SK-N-SH treated with all-trans-retinoic acid at 6 μM for 48 hours (cell line): ENCODE results near the gene CLN6.
"Not testable (repeated sequence)": the region's sequence is repeated elsewhere in the genome, so short reads cannot be mapped to it uniquely, and the experiment has no call there.

Experiments used
- ARNTL ChIP-seq: fragments of 450-650 bp; formaldehyde crosslinking; IDR thresholded peaks from 2 replicates; pipeline ENCODE4 v1.5.0; 2020; ENCODE audit warnings: low read depth, mild to moderate bottlenecking, moderate library complexity, borderline replicate concordance
- ESRRG ChIP-seq: fragments of 250-450 bp; sonication (Bioruptor Pico); IDR thresholded peaks from 2 replicates; pipeline ENCODE4 v1.6.1; 2021; ENCODE audit warnings: mild to moderate bottlenecking
- GLIS3 ChIP-seq: fragments of 250-450 bp; sonication (Bioruptor Pico); IDR thresholded peaks from 2 replicates; pipeline ENCODE4 v1.5.0; 2020; ENCODE audit warnings: mild to moderate bottlenecking, moderate library complexity
- POU6F1 ChIP-seq: fragments of 250-450 bp; sonication (Bioruptor Pico); IDR thresholded peaks from 2 replicates; pipeline ENCODE4 v1.8.0; 2021; ENCODE audit warnings: low read depth, mild to moderate bottlenecking, moderate library complexity, borderline replicate concordance
- TOX ChIP-seq: fragments of 250-450 bp; sonication (Bioruptor Pico); IDR thresholded peaks from 2 replicates; pipeline ENCODE4 v1.8.0; 2021; ENCODE audit warnings: mild to moderate bottlenecking, moderate library complexity, borderline replicate concordance
- TSHZ2 ChIP-seq: fragments of 250-450 bp; sonication (Bioruptor Pico); IDR thresholded peaks from 2 replicates; pipeline ENCODE4 v1.5.0; 2020; ENCODE audit warnings: mild to moderate bottlenecking, moderate library complexity
- ZFP30 ChIP-seq: fragments of 450-650 bp; formaldehyde crosslinking; IDR thresholded peaks from 2 replicates; pipeline ENCODE4 v1.5.0; 2022; ENCODE audit warnings: mild to moderate bottlenecking, moderate library complexity
- ZNF8 ChIP-seq: fragments of 450-650 bp; formaldehyde crosslinking; IDR thresholded peaks from 2 replicates; pipeline ENCODE4 v1.5.0; 2020; ENCODE audit warnings: mild to moderate bottlenecking, moderate library complexity
- TF ChIP-seq, protein P1 (sequence below): fragments of 250-450 bp; sonication (Bioruptor Pico); IDR thresholded peaks from 2 replicates; pipeline ENCODE4 v1.5.1; 2020; ENCODE audit warnings: low read depth, mild to moderate bottlenecking, moderate library complexity

GRCh38 chr15:68222432-68222743, 7.1 kb downstream of the CLN6 start:
- TF ChIP-seq ARNTL (CRISPR knock-in tag); POU6F1 (CRISPR knock-in tag); ESRRG (CRISPR knock-in tag); ZFP30 (CRISPR knock-in tag); TSHZ2 (CRISPR knock-in tag); ZNF8 (CRISPR knock-in tag); GLIS3; TOX (CRISPR knock-in tag): not testable (repeated sequence)
- TF ChIP-seq, protein P1, sequence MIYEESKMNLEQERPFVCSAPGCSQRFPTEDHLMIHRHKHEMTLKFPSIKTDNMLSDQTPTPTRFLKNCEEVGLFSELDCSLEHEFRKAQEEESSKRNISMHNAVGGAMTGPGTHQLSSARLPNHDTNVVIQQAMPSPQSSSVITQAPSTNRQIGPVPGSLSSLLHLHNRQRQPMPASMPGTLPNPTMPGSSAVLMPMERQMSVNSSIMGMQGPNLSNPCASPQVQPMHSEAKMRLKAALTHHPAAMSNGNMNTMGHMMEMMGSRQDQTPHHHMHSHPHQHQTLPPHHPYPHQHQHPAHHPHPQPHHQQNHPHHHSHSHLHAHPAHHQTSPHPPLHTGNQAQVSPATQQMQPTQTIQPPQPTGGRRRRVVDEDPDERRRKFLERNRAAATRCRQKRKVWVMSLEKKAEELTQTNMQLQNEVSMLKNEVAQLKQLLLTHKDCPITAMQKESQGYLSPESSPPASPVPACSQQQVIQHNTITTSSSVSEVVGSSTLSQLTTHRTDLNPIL = not testable (repeated sequence)
